Esophagus muscularis mucosa (tissue), 3 donors: Measurements from ENCODE around the gene HERPUD1.

Experiments used
- POLR2A ChIP-seq: fragments of 450-650 bp; IDR thresholded peaks from one replicate; pipeline ENCODE4 v1.6.1; 2017; ENCODE audit warnings: antibody characterized with exemption, moderate library complexity, mild to moderate bottlenecking, low read depth
- TF ChIP-seq, protein P1 (sequence below), 3 experiments: fragments of 200-600 bp in 2 of 3; fragments of 450-650 bp in 1 of 3; sonication (generic) in 2 of 3; IDR thresholded peaks; one replicate each; pipeline ENCODE4 v1.5.1; 2017 to 2019; ENCODE audit warnings: antibody characterized with exemption in 3 of 3, mild to moderate bottlenecking in 2 of 3, moderate library complexity in 1 of 3

DNA sequence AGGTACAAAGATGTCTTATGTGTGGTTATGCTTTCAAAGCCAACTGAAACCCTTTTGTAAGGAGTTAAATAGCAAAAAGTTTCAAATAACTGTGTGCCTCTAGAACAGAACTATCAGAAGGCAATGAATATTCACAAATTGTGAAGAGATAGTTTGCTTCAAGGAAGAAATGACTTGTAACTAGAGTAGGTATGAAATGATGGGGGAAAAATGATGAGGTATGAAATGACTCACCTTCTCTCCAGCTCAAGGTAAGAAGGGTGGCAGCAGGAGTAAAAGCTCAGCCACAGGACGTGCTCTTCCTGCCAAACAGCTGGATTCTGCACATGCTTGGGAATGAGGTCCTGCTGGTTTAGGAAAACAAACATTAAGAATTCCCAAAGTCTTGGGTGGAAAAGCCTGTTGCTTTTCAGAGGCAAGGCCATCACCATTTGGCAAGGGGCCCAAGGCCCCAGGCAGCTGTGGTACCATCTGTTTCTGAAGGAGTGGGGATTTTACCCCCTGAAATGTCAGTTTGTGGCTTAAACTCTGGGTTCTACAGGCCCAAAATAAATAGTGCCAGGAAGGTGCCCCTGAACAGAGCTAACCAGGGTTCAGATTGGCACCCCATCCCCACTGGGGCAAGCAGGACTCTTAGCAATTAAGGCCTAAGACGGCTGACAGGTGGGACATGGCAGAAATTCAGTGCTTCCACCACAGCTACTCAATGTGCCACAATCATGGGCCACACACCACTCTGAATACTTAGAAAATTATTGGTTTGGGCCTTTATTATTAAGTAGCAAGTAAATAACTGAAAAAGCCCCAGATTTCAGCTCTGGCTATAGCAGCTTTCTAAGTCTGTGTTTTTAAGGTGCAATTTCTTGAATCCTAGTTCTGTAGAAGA lies 13.3 kb downstream of the HERPUD1 start:
- TF ChIP-seq, protein P1, sequence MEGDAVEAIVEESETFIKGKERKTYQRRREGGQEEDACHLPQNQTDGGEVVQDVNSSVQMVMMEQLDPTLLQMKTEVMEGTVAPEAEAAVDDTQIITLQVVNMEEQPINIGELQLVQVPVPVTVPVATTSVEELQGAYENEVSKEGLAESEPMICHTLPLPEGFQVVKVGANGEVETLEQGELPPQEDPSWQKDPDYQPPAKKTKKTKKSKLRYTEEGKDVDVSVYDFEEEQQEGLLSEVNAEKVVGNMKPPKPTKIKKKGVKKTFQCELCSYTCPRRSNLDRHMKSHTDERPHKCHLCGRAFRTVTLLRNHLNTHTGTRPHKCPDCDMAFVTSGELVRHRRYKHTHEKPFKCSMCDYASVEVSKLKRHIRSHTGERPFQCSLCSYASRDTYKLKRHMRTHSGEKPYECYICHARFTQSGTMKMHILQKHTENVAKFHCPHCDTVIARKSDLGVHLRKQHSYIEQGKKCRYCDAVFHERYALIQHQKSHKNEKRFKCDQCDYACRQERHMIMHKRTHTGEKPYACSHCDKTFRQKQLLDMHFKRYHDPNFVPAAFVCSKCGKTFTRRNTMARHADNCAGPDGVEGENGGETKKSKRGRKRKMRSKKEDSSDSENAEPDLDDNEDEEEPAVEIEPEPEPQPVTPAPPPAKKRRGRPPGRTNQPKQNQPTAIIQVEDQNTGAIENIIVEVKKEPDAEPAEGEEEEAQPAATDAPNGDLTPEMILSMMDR (IDR thresholded peaks at IDR 0.05) = no peak
- TF ChIP-seq POLR2A = no peak
